Fibroblast of pulmonary artery (primary cell): ENCODE results near the gene EPS15.
A peak's percentile ranks its signal among the peaks of the same experiment; 100 is the strongest.
"Not testable (repeated sequence)": the region's sequence is repeated elsewhere in the genome, so short reads cannot be mapped to it uniquely, and the experiment has no call there.

Experiments
- DNase-seq: peaks from one replicate; pipeline ENCODE4 v3.0.0-alpha.2; 2010; ENCODE audit warnings: low read depth
- H3K4me3 ChIP-seq: replicated peaks from 2 replicates; pipeline ENCODE4 v1.5.1; 2011; ENCODE audit warnings: low read depth, mild to moderate bottlenecking, control low read depth, low read length, moderate library complexity
- CTCF ChIP-seq: IDR thresholded peaks from 2 replicates; pipeline ENCODE4 v1.5.1; 2011; ENCODE audit warnings: mild to moderate bottlenecking, control low read depth, low read length, inconsistent platforms; ENCODE audit errors: missing control alignments

The EPS15 gene

DNA sequence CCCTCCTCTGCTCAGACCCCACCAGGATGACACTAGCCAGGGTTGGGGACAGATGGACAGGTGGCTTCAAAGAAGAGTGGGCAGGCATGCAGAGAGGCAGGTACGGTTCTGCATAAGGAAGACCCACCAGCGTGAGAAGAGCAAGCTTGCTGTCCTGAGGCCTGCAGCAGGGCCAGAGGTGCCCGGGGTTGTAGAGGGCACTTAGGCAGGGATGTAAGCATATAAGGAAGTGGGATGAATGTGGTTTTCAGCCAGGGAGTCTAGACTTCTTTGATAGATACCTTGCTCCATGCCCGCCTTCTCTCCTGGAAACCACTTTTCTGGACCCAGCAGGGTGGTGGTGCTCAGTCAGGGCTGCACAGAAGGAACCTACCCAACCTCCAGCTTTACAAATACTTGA is 190.1 kb downstream of the EPS15 start:
- TF ChIP-seq CTCF, result no peak
- no peak overlapping the region for H3K4me3 ChIP-seq
- no peak for DNase-seq

GRCh38 chr1:51328279-51328678 is 190.8 kb downstream of the EPS15 start:
- H3K4me3 ChIP-seq, result no peak overlapping the region
- TF ChIP-seq CTCF, result no peak
- no peak for DNase-seq

DNA sequence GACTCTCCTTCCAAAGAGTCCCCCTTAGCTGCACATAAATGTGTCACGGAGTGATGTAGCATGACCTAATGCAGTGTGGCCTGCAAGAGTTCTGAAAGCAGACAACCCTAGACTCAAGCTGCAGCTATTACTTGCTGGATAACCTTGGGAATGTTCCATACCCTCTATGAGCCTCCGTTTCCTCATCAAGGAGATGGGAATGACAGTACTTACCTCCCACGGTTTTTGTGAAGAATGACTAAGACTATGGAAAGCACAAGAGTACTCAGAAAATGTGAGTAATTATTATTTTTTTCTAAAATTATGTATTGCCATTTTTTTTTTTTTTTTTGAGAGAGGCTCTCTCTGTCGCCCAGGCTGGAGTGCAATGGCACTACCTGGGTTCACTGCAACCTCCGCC is 191.7 kb downstream of the EPS15 start:
- H3K4me3 ChIP-seq, result no peak overlapping the region
- TF ChIP-seq CTCF, result no peak
- peak; percentile 49 for DNase-seq

GRCh38 chr1:51326839-51327238 is 192.2 kb downstream of the EPS15 start:
- no peak for TF ChIP-seq CTCF
- no peak for DNase-seq
- H3K4me3 ChIP-seq, result no peak overlapping the region

DNA sequence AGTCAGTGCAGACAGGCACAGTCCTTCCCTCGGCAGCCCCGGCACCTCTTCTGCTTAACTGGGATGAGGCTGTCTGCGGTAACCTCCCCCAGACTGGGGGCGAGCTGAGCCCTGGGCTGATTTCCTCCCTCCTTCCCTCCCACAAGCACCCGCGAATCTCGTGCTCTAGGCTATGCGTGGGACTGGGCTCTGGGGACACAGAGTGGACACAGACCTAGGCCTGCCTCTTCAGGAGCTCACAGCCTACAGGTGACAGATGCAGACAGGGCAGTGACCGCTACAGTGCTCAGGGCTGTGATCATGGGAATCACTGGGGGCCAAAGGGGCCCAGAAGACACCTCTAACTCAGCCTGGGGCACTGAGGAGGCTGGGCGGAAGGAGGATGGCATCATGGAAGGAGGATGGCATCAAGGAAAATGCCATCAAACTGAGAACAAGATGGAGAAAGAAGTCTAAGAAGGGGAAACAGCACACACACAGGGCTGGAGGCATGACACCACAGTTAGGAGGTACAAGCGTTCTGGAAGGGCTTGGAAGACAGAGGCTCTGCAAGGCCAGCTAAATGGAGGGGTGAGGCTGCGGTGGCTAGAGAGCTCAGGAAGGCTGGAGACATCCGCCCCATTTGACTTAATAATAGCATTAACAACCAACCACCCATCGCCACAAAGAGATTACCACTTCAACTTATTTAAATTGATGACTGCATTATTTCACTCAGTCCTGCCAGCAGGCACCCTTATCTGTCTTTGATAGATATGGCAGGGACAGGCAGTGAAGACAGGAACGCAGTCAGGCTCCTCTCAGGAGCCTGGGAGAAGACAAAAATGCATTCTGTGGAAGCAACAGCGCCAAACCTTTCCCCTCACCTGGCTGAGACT is 192.9 kb downstream of the EPS15 start:
- H3K4me3 ChIP-seq, result no peak overlapping the region
- no peak for TF ChIP-seq CTCF
- no peak for DNase-seq

DNA sequence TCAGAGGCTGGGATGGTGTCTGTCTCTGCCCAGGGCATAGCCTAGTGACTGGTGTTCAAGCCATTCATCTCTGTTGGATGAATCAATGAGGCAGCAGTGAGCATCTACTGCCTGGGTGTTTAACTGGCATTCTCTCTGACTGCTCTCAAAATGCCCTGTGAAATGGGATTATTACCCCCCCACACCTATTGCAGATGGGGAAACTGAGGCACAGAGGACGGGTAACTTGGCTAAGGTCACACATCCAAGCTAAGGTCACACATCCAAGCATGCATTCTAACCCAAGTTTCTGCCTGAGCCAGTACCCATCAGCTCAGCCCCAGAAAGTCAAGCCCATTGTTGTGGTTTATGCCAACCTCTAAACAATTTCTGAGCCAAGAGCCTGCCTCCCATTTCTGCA is 193.7 kb downstream of the EPS15 start:
- no peak overlapping the region for H3K4me3 ChIP-seq
- TF ChIP-seq CTCF, result no peak
- DNase-seq, result no peak

GRCh38 chr1:51325011-51325385 is 194.1 kb downstream of the EPS15 start:
- not testable (repeated sequence) for DNase-seq, H3K4me3 ChIP-seq
